Motor neuron (in vitro differentiated cells): ENCODE results near the gene FOXN3. TPM values are rescaled to one million over a fixed set of nuclear protein-coding genes. Genes with fewer than 3 reads are reported as not detected.
A peak's percentile ranks its signal among the peaks of the same experiment; 100 is the strongest.

Source experiments
- ATAC-seq, 8 experiments: fragments of 200-7000 bp; cut with Tn5 transposase; replicated peaks in 6 of 8; 2 replicates each; pipeline ENCODE4 v1.8.0; 2021; ENCODE audit warnings: mild to moderate bottlenecking in 8 of 8, moderate library complexity in 8 of 8
- H3K27ac ChIP-seq, 2 donors: fragments of 250-450 bp; sonication (Bioruptor Pico); 2 replicates each; pipeline ENCODE4 v1.9.0; 2021; ENCODE audit warnings: antibody characterized with exemption in 2 of 2, mild to moderate bottlenecking in 2 of 2, moderate library complexity in 1 of 2
- H3K4me1 ChIP-seq, 2 donors: fragments of 250-450 bp; sonication (Bioruptor Pico); replicated peaks in 1 of 2; 2 replicates each; pipeline ENCODE4 v1.6.1; 2021; ENCODE audit warnings: antibody characterized with exemption in 2 of 2, mild to moderate bottlenecking in 2 of 2, moderate library complexity in 1 of 2
- H3K4me3 ChIP-seq, 5 donors: fragments of 250-450 bp; sonication (Bioruptor Pico); 2 replicates each; pipeline ENCODE4 v1.9.0; 2021; ENCODE audit warnings: antibody characterized with exemption in 5 of 5, mild to moderate bottlenecking in 5 of 5, moderate library complexity in 4 of 5
- WGBS, 10 experiments: fragments of 450-650 bp; shearing (Covaris generic); methylation state at CpG; one replicate each; pipeline ENCODE4 v1.0.0; 2022; 5-methylcytosine and 5-hydroxymethylcytosine counted together
- in situ Hi-C, 9 experiments: fragments of 400-800 bp; cut with MboI; loops; one replicate each; pipeline ENCODE4 v1.15.0; 2021; ENCODE audit warnings: low sequenced_read_pairs in 9 of 9, low pct_unique_long_range_greater_than_20kb in 2 of 9; ENCODE audit not compliant: unreplicated experiment in 9 of 9
- total RNA-seq, 8 experiments: library from RNA; unstranded; fragments of 300-600 nt; gene quantifications; 2 replicates each; pipeline versions ENCODE4 v1.2.3 to v1.2.4, GENCODE V29; 2022

FOXN3 gene
- total RNA-seq, 8 experiments from 2014 or later: 20.2 to 75.8 (median 26.8) TPM

- ATAC-seq: no peak
- Histone ChIP-seq H3K27ac (no peak overlapping the region), H3K4me3 (no peak overlapping the region), H3K4me1 (peaks cover 0 to 3% of the 10 kb centered on the region in 2 donors)
- WGBS, 10 experiments: 60 to 98% (median 93%) methylated on average over 1 to 4 of the region's 4 CpGs; no CpG with 5 or more reads in 2 of the 10 experiments
- in situ Hi-C loops: no loop called here
These were observed 91.1 kb downstream of the FOXN3 start for GRCh38 chr14:89325959-89326358.

- no CpG with 5 or more reads among the region's 2 CpGs for WGBS, 10 experiments
- in situ Hi-C loops: no loop called here
- no peak overlapping the region for H3K4me3 ChIP-seq
- H3K27ac ChIP-seq: no peak overlapping the region
- no peak for ATAC-seq
- H3K4me1 ChIP-seq: peaks cover 0 to 2% of the 10 kb centered on the region in 2 donors
These were observed 91.6 kb downstream of the FOXN3 start for GRCh38 chr14:89325299-89325883.

- Histone ChIP-seq H3K4me3 (no peak overlapping the region), H3K27ac (no peak overlapping the region), H3K4me1 (no peaks in the 10 kb centered on the region)
- WGBS, 10 experiments: 96 to 100% (median 100%) methylated on average over 1 to 5 of the region's 9 CpGs; no CpG with 5 or more reads in 4 of the 10 experiments
- in situ Hi-C loops: no loop called here
- ATAC-seq: no peak
These were observed 92.3 kb downstream of the FOXN3 start for GRCh38 chr14:89324501-89325298.

- ATAC-seq: no peak
- in situ Hi-C loops: no loop called here
- no peak overlapping the region for H3K4me3 ChIP-seq
- H3K4me1 ChIP-seq: no peaks in the 10 kb centered on the region
- no peak overlapping the region for H3K27ac ChIP-seq
- 17 to 100% (median 93%) methylated on average over 1 to 6 of the region's 6 CpGs; no CpG with 5 or more reads in 2 of the 10 experiments for WGBS, 10 experiments
These were observed 96.5 kb downstream of the FOXN3 start for GRCh38 chr14:89320381-89321000.

- peaks cover 0 to 8% of the 10 kb centered on the region in 2 donors for H3K4me1 ChIP-seq
- WGBS, 10 experiments: 86 to 100% (median 93%) methylated on average over 1 to 4 of the region's 4 CpGs; no CpG with 5 or more reads in 1 of the 10 experiments
- in situ Hi-C loops: no loop called here
- ATAC-seq: no peak
- no peak overlapping the region for H3K27ac ChIP-seq
- H3K4me3 ChIP-seq: no peak overlapping the region
These were observed 97.3 kb downstream of the FOXN3 start for GRCh38 chr14:89319687-89320086.

- 57 to 100% (median 90%) methylated on average over 1 to 4 of the region's 4 CpGs; no CpG with 5 or more reads in 1 of the 10 experiments for WGBS, 10 experiments
- H3K4me1 ChIP-seq: peaks cover 0 to 9% of the 10 kb centered on the region in 2 donors
- in situ Hi-C loops: no loop called here
- ATAC-seq: peak in 1 of 8 experiments; percentile 29
- no peak overlapping the region for H3K4me3 ChIP-seq
- H3K27ac ChIP-seq: no peak overlapping the region
These were observed 99.9 kb downstream of the FOXN3 start for GRCh38 chr14:89317051-89317691.

- peak overlapping the region in 1 of 2 donors; percentile 59 for H3K27ac ChIP-seq
- H3K4me1 ChIP-seq: peaks cover 0 to 9% of the 10 kb centered on the region in 2 donors
- H3K4me3 ChIP-seq: no peak overlapping the region
- in situ Hi-C loops: no loop called here
- WGBS, 10 experiments: 60 to 97% (median 87%) methylated on average over 2 to 10 of the region's 10 CpGs; no CpG with 5 or more reads in 2 of the 10 experiments
- ATAC-seq: peak in 2 of 8 experiments; percentile 50 to 51
These were observed 101.3 kb downstream of the FOXN3 start for GRCh38 chr14:89315493-89316470.

- peaks cover 0 to 9% of the 10 kb centered on the region in 2 donors for H3K4me1 ChIP-seq
- H3K27ac ChIP-seq: no peak overlapping the region
- in situ Hi-C loops: no loop called here
- no peak for ATAC-seq
- H3K4me3 ChIP-seq: no peak overlapping the region
- 83 to 100% (median 95%) methylated on average over 1 to 2 of the region's 2 CpGs; no CpG with 5 or more reads in 1 of the 10 experiments for WGBS, 10 experiments
These were observed 102.8 kb downstream of the FOXN3 start for GRCh38 chr14:89314274-89314673.

GRCh38 chr14:89312932-89313331, 104.1 kb downstream of the FOXN3 start:
- peaks cover 0 to 9% of the 10 kb centered on the region in 2 donors for H3K4me1 ChIP-seq
- H3K27ac ChIP-seq: no peak overlapping the region
- H3K4me3 ChIP-seq: no peak overlapping the region
- no peak for ATAC-seq
- WGBS, 10 experiments: 80 to 100% (median 97%) methylated on average over 1 to 5 of the region's 5 CpGs; no CpG with 5 or more reads in 4 of the 10 experiments
- in situ Hi-C loops: no loop called here

GRCh38 chr14:89310211-89310610, 106.8 kb downstream of the FOXN3 start:
- in situ Hi-C loops: no loop called here
- H3K27ac ChIP-seq: no peak overlapping the region
- ATAC-seq: no peak
- peaks cover 10 to 16% of the 10 kb centered on the region in 2 donors for H3K4me1 ChIP-seq
- WGBS, 10 experiments: 89 to 100% (median 94%) methylated on average over 1 to 7 of the region's 9 CpGs; no CpG with 5 or more reads in 1 of the 10 experiments
- no peak overlapping the region for H3K4me3 ChIP-seq

- Histone ChIP-seq H3K27ac (no peak overlapping the region), H3K4me3 (no peak overlapping the region), H3K4me1 (peaks cover 15 to 16% of the 10 kb centered on the region in 2 donors)
- no peak for ATAC-seq
- 70 to 98% (median 87%) methylated on average over 2 to 8 of the region's 11 CpGs; no CpG with 5 or more reads in 1 of the 10 experiments for WGBS, 10 experiments
- in situ Hi-C loops: no loop called here
These were observed 107.3 kb downstream of the FOXN3 start for GRCh38 chr14:89309670-89310177.
